Measurements from ENCODE around the gene RPS25. TPM values are rescaled to one million over a fixed set of nuclear protein-coding genes. Genes with fewer than 3 reads are reported as not detected.

RPS25 gene
- total and polyA plus RNA-seq, 10 of the 15 experiments (the other 5 are each of a cell fraction or from before 2014, with no cell fraction given) = 886 to 3,746 (median 3,066) TPM

DNA sequence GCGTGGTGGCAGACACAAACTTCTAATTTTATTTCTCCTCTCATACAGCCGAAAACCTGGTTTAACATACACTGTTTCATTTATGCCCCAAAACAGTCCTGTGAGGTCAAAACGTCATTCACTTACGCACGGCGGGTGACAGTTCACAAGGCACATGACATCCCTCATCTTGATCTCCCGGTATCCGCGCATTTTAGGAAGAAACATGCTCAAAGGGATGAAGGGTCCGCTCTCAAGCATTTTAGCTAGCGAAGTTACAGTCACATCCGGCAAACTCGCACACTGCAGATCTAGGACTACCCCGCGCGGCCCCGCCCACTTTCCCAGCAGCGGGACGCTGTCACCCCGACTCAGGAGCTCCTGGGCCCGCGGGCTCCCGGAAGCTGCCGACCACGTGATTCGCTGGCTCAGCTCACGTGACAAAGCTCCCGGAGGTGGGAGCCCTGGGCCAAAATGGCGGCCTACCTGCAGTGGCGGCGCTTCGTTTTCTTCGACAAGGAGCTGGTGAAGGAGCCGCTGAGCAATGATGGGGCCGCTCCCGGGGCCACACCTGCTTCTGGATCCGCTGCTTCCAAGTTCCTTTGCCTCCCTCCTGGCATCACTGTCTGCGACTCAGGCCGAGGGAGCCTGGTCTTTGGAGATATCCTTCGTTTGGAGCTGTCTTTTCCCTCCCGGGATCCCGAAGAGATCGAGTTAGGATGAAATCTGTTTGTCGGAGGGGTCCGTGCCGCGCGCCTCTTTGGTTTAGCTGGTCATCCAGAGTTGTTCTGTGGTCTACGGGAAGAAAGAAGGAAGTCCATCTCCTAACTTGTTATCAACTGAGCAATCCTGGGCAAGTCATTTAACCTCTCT lies 49.5 kb upstream of the RPS25 start, which contains the start of gene VPS11 (continued):
- TF ChIP-seq ZNF217 (IDR thresholded peaks at IDR 0.05) = no peak
- TF ChIP-seq RFX5 (IDR thresholded peaks at IDR 0.05; ENCODE audit: low read depth, low read length) = no peak
- no peak for TF ChIP-seq HDAC2 (IDR thresholded peaks at IDR 0.05)
- peak; percentile 55; the same call in 1 of the 2 replicates for TF ChIP-seq NR2F1 (conservative IDR thresholded peaks at IDR 0.05)
- 0 out of 4 replicates have a peak, but pooled peaks have one; percentile 17 to 29 for TF ChIP-seq EP300 (IDR thresholded peaks at IDR 0.05; ENCODE audit: borderline replicate concordance in 1 of 2, control insufficient read depth in 1 of 2, low read depth in 2 of 2, low read length in 2 of 2)
- TF ChIP-seq BMI1 (IDR thresholded peaks at IDR 0.05; ENCODE audit: borderline replicate concordance) = no peak
- TF ChIP-seq, protein P1, sequence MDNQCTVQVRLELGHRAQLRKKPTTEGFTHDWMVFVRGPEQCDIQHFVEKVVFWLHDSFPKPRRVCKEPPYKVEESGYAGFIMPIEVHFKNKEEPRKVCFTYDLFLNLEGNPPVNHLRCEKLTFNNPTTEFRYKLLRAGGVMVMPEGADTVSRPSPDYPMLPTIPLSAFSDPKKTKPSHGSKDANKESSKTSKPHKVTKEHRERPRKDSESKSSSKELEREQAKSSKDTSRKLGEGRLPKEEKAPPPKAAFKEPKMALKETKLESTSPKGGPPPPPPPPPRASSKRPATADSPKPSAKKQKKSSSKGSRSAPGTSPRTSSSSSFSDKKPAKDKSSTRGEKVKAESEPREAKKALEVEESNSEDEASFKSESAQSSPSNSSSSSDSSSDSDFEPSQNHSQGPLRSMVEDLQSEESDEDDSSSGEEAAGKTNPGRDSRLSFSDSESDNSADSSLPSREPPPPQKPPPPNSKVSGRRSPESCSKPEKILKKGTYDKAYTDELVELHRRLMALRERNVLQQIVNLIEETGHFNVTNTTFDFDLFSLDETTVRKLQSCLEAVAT (IDR thresholded peaks at IDR 0.05) = peak; percentile 63; the same call in 1 of the 2 replicates
- TF ChIP-seq JUND (IDR thresholded peaks at IDR 0.05; ENCODE audit: low read depth, low read length) = no peak
- no peak for TF ChIP-seq NFXL1 (IDR thresholded peaks at IDR 0.05; ENCODE audit: borderline replicate concordance)
- peak; percentile 79 for TF ChIP-seq NBN (IDR thresholded peaks at IDR 0.05)
- no peak for TF ChIP-seq CBFB (IDR thresholded peaks at IDR 0.05; ENCODE audit: low read depth)
- TF ChIP-seq YY1 (IDR thresholded peaks at IDR 0.05; ENCODE audit: low read depth, low read length) = peak; percentile 99
- TF ChIP-seq CEBPZ (IDR thresholded peaks at IDR 0.05; ENCODE audit: low read depth, low read length) = no peak
- 0 out of 2 replicates have a peak, but pooled peaks have one; percentile 10 for TF ChIP-seq NRF1 (conservative IDR thresholded peaks at IDR 0.05; ENCODE audit: low read depth, low read length)
- peak in 1 of 2 experiments; percentile 33; a peak in 1 of 3 replicates for TF ChIP-seq EGR1 (IDR thresholded peaks at IDR 0.05; ENCODE audit: borderline replicate concordance in 1 of 2, low read depth in 2 of 2, low read length in 2 of 2)
- peak; percentile 32 to 45; a peak in 1 of 4 replicates for TF ChIP-seq IKZF2 (IDR thresholded peaks at IDR 0.05)
- no peak for TF ChIP-seq MEF2A (IDR thresholded peaks at IDR 0.05; ENCODE audit: insufficient read depth, low read depth, low read length)
- peak; percentile 64 for TF ChIP-seq ATF7 (IDR thresholded peaks at IDR 0.05; ENCODE audit: low read depth)
- TF ChIP-seq ESRRA (IDR thresholded peaks at IDR 0.05; ENCODE audit: low read length) = no peak
- no peak for TF ChIP-seq NFYA (IDR thresholded peaks at IDR 0.05; ENCODE audit: borderline replicate concordance, low read depth, low read length)
- TF ChIP-seq, protein P2, sequence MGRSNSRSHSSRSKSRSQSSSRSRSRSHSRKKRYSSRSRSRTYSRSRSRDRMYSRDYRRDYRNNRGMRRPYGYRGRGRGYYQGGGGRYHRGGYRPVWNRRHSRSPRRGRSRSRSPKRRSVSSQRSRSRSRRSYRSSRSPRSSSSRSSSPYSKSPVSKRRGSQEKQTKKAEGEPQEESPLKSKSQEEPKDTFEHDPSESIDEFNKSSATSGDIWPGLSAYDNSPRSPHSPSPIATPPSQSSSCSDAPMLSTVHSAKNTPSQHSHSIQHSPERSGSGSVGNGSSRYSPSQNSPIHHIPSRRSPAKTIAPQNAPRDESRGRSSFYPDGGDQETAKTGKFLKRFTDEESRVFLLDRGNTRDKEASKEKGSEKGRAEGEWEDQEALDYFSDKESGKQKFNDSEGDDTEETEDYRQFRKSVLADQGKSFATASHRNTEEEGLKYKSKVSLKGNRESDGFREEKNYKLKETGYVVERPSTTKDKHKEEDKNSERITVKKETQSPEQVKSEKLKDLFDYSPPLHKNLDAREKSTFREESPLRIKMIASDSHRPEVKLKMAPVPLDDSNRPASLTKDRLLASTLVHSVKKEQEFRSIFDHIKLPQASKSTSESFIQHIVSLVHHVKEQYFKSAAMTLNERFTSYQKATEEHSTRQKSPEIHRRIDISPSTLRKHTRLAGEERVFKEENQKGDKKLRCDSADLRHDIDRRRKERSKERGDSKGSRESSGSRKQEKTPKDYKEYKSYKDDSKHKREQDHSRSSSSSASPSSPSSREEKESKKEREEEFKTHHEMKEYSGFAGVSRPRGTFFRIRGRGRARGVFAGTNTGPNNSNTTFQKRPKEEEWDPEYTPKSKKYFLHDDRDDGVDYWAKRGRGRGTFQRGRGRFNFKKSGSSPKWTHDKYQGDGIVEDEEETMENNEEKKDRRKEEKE (IDR thresholded peaks at IDR 0.05) = no peak
- TF ChIP-seq CEBPB (IDR thresholded peaks at IDR 0.05; ENCODE audit: borderline replicate concordance in 1 of 2, low read depth in 2 of 2, low read length in 2 of 2) = no peak
- TF ChIP-seq KLF5 (IDR thresholded peaks at IDR 0.05; ENCODE audit: partially characterized antibody) = no peak
